Fibroblast of peridontal ligament (primary cell): ENCODE data around the gene ZCCHC7.
A peak's percentile ranks its signal among the peaks of the same experiment; 100 is the strongest.
"Not testable (repeated sequence)": the region's sequence is repeated elsewhere in the genome, so short reads cannot be mapped to it uniquely, and the experiment has no call there.

Experiments used
- DNase-seq: peaks from one replicate; pipeline ENCODE4 v3.0.0-alpha.2; 2010; ENCODE audit errors: extremely low read depth

Gene ZCCHC7

DNA sequence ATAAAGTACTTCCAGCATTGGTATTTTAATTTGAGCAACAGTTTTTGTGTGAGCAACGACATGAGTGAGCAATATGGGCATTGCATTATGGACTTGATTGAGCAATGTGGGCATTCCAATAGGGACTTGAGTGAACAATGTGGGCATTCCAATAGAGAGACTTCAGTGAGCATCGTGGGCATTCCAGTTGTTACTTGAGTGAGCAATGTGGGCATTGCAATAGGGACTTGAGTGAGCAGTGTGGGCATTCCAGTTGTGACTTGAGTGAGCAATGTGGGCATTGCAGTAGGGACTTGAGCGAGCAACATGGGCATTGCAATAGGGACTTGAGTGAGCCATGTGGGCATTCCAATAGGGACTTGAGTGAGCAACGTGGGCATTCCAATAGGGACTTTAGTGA lies 52.2 kb downstream of the ZCCHC7 start:
- no peak for DNase-seq

DNA sequence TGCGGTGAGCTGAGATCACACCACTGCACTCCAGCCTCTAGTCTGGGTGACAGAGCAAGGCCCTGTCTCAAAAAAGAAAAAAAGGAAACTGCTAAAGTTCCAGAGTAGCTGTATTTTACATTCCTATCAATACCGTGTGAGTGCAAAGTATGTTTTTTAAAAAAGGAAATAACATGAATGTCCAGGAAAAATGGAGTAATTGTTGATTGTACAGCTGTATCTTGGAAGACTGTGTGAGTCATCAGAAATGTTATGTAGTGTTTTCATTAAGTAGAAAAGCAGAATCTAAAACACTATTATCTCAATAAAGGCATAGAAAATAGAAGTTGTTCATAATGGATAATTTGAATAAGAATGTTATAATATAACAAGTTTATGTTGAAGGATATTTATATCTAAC lies 53.9 kb downstream of the ZCCHC7 start:
- DNase-seq, result peak; percentile 51

DNA sequence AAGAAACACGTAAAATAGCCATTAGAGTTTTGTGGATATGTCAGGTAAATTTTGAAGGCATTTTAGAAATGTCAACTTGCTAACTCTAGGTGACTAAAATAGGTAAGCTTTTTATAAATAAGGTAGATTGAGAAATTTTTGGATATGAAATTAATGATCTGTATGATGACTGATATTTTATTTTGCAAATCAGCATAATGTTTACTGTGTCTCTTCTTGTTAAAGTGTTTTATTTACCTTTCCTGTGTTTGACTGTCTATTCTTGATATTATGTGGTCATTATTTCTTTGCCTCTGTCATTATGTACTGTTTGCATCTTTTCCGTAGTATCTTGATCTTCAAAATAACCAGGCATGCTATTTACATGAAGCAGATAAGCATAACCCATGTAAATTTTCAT lies 58.4 kb downstream of the ZCCHC7 start:
- no peak for DNase-seq

DNA sequence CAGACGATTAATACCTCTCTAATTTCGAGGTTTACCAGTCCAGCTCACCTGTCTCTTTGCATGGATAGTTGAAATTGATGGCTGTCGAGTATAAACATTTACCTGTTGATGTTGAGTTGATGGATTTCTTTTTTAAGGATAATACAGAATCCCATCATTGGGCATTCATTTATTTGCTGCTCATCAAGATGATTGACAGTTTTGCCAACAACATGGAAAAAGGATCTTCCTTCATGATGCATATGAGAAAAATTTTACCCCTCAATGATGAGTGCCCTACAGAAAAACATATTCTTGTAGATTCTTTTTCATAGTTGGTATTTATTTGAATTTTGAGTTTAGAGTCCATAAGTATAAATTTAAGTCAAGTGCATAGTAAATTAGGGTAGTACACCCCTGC lies 59.2 kb downstream of the ZCCHC7 start:
- no peak for DNase-seq

DNA sequence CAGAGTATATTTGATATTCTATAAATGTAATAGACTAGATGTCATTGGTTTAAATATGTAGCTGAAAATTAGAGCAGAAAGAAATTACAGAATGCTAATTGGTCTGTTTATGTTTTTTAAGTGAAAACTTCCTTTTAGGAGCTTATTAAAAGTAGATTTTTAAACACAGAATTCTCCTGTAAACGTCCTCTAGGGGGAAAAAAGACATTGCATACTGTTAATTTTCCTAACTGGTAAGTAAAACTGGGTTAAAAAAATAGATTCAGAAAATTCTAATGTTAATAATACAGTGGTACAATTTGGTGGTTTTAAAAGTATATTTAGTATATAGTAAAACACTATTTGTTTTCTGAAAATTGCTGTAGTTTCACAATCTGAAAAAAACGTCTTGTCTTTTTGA lies 59.8 kb downstream of the ZCCHC7 start:
- no peak for DNase-seq

DNA sequence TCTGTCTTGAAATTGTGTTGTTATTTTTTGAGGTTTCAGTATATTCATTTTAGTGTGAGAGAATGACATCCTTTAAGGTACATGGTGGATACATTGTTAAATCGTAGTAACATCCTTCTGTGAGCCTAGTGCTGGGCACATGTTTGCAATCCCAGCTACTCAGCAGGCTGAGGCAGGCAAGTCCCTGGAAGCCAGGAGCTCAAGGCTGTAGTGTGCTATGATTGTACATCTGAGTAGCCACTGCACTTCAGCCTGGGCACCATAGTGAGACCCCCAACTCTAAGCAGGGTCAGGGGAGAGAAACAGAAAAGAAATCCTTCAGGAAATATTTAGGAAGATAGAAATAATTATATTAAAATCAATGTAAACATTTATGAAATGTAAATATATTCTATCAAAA lies 62.3 kb downstream of the ZCCHC7 start:
- DNase-seq, result no peak

DNA sequence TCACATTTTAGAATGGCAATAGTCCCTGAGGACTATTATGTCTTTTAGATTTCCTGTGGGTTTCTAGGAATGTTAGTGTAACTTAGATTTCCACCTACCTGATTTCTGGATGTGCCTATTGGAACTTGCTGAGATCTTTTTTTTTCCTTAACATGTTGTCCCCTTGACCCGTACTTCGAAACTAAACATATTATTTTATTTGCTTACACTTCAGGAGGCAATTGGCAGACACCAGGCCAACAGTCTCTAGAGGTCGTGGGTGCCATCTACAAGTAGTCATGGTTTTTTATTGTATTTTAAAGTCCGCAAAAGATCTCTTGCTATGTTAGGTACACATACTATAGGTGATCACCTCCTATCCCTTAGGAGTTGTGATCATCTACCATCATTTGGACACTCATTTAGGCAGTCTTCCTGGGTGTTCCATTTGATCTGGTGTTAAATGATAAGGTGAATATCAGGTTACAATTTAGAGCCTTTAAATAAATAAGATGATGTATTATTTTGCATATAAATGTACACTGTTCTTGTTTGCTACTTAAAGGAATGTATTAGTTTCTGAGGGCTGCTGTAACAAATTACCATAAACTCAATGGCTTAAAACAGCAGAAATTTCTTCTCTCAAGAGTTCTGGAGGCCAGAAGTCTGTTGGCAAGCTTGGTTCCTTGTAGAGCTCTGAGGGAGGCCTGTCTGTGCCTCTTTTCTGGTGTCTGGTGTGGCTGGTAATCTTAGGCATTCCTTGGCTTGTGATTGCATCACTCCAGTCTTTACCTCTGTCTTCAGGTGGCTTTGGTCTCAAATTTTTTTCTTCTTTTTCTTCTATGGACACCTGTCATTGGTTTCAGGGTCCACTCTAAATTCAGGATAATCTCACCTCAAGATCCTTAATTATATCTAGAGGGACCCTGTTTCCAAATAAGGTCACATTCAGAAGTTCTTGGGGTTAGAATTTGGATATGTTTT lies 64.8 kb downstream of the ZCCHC7 start:
- no peak for DNase-seq

DNA sequence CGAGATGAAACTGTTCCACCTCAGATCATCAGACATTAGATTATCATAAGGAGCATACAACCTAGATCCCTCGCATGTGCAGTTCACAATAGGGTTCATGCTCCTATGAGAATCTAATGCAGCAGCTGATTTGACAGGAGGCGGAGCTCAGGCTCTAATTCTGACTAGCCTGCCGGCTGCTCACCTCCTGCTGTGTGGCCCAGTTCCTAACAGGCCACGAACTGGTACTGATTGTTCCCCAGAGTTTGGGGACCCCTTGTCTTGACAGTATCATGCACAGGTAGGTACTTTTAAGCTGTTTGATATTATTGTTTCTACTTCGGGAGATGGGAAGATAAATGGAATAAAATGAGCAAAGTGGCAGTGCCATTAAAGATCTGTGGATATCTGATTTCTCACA lies 66.9 kb downstream of the ZCCHC7 start:
- DNase-seq, result no peak

DNA sequence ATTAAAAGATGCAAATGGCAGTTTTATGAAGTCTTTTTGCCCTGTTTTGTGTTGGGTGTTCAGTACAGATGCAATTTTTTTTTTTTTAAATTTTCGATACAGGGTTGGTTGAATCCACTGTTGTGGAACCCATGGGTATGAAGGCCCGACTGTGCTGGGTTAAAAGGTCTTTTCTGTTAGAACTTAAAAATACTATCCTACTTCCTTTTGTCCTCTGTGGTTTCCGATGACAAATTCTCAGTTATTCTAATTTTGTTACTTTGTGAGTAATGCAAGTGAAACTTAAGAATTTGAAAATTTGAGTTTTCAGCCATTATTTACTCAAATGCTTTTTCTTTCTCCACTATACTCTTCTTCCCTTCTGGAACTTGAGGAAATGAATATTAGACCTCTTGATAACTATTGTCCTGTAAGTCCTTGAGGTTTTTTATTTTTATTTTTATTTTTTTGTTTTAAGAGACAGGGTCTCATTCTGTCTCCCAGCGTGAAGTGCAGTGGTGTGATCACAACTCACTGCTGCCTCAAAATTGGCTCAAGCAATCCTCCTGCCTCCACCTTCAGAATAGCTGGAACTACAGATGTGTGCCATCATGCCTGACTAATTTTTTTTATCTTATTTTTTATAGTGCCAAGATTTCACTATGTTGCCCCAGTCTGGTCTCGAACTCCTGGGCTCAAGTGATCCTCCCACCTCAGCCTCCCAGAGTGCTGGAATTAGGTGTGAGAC lies 67.5 kb downstream of the ZCCHC7 start:
- DNase-seq, result peak; percentile 13

DNA sequence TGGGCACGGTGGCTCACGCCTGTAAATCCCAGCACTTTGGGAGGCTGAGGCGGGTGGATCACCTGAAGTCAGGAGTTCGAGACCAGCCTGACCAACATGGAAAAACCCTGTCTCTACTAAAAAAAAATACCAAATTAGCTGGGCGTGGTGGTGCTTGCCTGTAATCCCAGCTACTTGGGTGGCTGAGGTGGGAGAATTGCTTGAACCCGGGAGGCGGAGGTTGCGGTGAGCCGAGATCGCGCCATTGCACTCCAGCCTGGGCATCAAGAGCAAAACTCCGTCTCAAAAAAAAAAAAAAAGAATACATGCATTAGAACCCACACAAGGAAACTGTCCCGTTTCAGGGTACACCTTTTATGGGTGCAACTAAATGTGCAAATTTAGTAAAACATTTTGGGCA lies 70.4 kb downstream of the ZCCHC7 start:
- not testable (repeated sequence) for DNase-seq

DNA sequence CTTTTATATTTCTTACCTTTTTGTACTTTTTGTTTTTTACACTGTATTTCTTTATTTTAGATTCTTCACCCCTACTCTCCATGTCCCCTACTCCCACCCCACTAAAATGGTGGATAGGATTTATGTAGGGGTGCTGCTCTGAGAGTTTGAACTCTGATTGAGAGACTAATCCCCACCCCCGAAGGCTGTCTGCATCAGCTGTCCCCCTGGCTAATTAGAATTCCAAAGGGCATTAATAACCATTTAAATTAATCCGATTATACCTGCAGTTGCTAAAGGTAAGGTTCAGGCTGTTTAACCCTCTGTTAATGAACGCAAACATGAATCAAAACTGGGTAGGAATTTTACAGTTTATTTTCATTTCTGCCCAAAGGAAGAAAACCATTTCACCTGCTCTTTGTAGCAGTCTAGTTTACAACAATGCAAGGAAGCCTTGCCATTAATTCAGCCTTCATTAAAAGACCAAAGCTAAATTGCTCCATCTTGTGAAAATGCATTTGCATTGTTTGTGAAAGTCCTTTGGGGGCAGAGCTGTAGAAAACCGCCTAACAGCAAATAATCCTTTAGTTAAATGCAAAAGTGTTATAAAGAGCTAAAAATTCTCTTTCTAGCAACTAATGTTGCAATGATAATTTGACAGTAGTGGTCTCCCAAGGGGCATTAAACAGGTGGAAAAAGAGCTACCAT lies 71.2 kb downstream of the ZCCHC7 start:
- no peak for DNase-seq

DNA sequence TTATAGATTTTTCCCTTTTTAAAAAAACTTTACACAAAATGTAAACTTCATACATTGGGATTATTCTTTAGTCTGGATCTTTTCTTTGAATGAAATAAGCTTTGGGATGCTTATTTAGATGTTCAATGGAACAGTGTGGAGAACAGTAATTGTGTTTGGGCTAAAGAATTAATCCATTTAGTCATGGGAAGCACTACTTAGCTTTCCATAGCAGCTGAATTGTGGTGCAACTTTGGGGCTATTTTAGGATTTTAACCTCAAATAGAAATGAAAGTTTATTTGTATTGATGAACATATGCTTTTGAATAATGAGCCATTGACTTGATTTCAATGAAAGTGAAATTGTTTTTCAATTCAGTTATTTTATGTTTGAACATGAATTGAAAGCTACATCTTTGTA lies 72.4 kb downstream of the ZCCHC7 start:
- DNase-seq, result no peak

DNA sequence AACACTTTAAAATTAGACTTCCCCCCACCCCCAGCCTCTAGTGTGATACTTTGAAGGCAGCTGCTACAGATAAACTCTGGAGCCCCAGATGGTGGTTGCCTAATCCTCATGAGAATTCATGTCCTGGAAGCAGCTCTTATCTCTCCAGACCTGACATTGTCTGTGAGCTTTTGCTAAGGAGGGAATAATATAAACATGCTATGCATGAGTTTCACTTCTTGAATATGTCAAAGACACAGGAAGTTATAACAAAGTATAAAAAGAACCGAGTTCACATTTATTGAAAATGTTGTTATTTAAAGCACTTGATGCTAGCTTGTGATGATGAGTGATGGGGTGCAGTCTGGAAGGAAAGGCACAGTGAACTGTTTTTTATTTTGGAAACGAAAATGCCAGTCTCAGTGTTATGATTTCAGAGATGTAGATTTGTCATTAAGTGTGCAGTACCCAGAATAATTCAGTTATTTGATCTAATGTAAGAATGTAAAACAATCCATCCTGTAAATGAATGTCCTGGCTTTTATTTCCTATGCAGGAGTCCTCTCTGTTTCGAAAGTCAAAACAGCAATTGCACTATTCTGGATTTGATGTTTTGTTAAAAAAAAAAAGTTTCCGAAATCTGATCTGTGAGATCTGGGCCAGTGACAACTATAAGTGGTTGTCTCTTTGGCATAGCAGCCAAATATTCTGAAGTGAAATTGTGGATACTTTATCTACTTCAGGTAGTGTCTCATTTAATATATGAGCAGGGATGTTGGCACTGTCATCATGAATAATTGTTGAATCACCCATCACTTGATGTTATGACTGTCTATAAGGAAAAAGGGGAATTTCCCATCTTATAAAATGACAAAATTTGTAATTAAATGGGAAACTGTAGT lies 77.0 kb downstream of the ZCCHC7 start:
- DNase-seq, result peak; percentile 20

DNA sequence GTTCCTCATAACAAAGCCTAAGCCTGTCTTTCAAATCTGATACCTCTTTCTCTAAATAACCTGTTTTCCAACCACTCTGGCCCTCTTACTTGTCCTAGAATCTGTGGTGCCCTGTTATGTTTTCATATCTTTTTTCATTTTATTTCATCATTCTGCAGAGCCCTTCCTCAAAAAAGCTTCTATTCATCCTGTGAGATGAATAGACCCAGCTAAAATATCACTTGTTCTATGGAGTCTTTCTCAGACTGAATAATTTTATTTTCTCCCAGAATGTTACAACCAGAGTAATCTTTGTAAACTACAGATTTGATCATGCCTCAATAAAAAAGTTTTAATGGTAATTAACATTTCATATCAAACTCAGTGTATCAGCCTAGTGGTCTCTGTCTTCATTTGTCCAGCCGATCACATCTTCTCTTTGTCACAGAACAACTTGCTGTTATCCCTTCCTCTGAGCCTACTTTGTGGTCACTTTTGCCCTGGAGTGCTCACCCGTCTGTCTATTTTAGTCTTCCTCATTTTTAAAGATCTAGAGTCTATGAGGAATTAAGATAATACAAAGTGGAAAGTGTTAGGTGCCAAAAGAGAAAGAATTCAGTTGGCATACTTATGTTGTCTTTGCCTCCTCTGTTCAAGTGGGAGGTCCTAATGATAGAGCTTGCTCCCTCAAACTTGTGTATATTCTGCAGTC lies 77.8 kb downstream of the ZCCHC7 start:
- no peak for DNase-seq

DNA sequence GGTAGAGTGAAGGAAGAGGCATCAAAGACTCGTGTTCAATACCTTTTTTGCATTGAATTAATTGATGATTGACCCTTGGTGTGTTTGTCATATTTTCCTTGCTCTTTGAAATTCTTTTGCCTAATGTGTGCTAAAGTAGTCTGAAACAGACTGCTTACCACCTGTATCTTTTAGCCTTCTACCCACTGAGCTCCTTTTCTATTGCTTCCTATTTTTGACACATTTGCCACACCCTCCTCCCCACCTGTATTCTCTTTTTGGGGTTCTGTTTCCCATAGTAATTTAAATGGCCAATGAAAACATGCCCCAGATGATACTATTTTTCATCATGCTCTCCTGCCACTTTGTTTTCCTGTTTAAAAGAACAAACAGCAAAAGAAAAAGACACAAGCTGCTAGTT lies 78.5 kb downstream of the ZCCHC7 start:
- DNase-seq, result no peak

DNA sequence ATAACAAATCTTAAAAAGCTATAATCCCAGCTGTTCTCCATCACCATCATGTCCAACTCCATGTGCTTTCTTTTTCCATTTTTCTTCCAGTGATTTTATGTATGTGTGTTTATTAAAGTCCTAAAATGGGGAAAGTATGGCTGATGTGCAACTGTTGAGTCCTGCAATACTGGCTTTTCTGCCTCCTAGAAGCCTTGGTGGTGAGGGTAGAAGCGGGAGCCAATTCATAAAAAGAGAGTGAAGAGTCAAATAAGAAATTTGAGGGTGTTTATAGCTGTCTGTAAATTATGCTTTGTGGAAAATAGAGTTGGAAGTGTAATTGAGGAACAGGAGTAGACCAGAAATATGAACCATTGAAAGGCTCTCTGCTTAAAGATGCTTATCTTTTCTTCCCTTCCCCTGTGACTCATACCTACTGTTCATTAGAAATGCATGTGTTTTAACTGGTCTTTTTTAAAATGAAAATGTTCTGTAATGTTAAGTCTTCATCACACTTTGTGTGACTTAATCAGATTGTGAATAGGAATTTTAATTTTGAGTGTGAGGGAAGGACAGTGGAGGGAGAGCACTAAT lies 80.1 kb downstream of the ZCCHC7 start:
- peak; percentile 42 for DNase-seq

DNA sequence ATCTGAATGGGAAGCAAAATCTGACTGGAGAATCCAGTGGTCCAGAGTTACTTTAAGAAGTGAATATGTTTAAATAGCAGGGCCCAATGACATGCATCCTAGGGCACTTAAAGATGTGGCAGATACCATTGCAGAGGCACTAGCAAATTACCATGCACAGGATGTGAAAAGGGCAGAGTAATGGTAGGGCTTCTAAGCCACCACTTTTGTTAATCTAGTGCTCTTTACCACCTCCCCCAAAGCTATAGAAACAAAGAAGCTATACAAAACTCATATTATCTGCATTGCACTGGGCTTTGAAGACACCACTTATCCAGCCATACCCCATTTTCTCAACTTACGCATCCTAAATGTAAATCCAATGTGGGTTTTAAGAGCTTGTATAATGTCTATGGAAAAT lies 81.2 kb downstream of the ZCCHC7 start:
- DNase-seq, result no peak

DNA sequence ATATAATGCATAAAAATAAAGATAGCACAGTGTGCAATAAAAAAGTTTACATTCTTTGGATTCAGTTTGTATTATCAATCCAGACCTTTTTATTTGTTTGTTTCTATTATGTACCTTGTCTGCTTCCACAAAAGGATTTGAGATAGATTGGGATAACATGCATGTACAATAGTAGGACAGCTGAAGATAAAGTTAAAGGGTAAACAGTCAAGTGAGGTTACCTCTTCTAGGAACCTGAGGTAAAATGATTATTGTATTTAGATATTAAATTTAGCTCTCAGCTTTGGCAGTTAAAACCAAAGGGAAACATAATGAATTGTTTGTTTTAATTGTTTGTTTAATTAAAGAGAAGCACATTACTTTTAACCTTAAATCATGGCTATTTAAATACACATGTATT lies 81.7 kb downstream of the ZCCHC7 start:
- DNase-seq, result no peak

DNA sequence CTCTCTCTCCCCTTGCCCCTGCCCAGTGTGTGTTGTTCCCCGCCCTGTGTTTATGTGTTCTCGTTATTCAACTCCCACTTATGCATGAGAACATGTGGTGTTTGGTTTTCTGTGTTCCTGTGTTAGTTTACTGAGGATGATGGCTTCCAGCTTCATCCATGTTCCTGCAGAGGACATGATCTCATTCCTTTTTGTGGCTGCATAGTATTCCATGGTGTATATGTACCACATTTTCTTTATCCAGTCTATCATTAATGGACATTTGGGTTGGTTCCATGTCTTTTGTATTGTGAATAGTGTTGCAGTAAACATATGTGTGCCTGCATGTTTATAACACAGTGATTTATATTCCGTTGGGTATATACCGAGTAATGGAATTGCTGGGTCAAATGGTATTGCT lies 83.1 kb downstream of the ZCCHC7 start:
- DNase-seq, result not testable (repeated sequence)

DNA sequence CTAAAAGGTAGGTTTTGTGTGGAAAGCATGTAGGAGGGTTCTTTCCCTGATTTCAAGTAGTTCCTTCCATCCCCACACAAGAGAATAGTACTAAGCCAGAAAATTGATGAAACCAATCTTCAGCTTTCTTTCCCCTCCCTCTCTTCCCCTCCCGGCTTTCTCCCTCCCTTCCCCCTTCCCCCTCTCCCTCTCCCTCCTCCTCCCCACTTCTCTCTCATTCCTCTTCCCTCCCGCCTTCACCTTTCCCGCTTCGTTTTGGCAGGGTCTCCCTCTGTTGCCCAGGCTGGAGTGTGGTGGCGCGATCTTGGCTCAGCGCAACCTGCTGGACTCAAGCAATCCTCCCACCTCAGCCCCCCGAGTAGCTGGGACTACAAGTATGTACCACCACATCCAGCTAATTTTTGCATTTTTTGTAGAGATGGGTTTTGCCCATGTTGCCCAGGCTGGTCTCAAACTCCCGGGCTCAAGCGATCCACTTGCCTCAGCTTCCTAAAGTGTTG lies 85.8 kb downstream of the ZCCHC7 start:
- DNase-seq, result no peak
